Activated CD8-positive, alpha-beta memory T cell treated with anti-CD3 and anti-CD28 coated beads for 48 hours (primary cell): ENCODE data around the gene ANLN.

Experiments used
- DNase-seq, 3 experiments: peaks; one replicate each; pipeline ENCODE4 v3.0.0-alpha.2; 2020; ENCODE audit warnings: low read depth in 2 of 3, low spot score in 2 of 3

Gene ANLN

GRCh38 chr7:36407636-36408550 is 18.2 kb downstream of the ANLN start:
- DNase-seq, result no peak

DNA sequence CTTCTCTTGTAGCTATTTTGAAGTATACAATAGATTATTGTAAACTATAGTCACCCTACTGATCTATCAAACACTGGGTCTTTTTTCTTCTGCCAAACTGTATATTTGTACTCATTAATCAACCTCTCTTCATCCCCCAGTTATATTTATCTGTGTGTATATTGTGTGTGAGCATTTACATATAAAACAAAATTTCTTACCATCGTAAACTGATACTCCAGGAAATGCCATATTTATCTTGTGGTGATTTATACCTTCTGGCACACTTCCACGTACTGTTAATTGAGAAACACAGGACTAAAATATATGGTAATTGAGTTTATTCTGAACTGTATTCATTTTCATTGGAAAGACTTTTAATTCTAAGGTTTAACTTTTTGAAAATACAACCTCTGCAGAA is 18.9 kb downstream of the ANLN start:
- DNase-seq, result no peak

- DNase-seq, result no peak
Measured at GRCh38 chr7:36409180-36409579, 19.5 kb downstream of the ANLN start.

DNA sequence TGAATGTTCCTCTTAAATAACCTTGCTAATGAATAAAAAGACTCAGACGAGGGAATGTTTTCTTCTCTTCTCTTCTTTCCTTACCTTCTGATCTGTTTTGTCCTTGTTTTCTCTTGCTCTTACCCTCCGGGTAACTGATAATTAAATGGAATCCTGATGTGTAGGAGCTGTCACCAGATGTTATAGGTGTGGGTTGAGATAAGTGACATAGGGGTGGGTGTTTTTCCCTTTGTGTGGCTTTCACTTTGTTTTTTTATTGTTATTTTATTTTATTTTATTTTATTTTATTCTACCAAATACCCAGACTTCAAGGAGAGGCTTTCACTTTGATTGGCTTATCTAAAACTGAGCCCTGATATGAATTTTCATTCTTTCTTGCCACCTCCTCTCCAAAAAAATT is 25.5 kb downstream of the ANLN start:
- no peak for DNase-seq

GRCh38 chr7:36416251-36416650 is 26.6 kb downstream of the ANLN start:
- no peak for DNase-seq

DNA sequence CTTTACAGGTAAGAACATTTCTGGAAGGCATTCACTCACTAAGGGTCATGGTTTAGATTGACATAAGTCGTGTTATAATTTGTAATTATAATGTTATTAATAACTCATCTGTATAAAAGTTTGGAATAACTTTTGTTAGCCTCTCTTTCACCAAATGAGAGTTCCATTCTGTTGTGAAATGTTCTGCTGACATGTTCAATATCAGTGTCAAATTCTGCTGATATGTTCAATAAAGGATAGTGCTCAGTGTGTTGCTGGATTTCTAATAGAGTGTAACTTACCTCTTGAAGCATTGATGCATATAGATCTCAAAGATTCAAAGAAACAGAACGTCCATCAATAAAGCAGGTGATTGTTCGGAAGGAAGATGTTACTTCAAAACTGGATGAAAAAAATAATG is 30.6 kb downstream of the ANLN start:
- DNase-seq, result no peak

DNA sequence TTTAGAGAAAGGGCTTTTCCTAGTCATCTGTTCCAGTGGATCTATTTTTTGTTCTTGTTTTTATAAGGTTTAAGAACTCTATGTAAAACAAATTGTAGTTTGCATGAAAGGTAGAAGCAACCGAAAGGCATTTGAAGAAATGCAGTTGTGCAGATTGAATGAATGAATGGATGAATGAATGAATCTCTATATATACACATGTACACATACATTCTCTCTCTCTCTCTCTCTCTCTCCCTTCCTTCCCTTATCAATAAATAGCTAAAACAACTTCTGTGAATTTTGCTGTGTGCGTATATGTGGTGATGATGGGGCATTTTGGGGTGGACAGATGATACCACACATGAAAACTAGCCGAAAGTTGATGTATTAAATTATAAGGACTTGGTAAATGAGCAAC is 32.4 kb downstream of the ANLN start:
- DNase-seq, result no peak

- no peak for DNase-seq
Measured at GRCh38 chr7:36423633-36424032, 34.0 kb downstream of the ANLN start.

DNA sequence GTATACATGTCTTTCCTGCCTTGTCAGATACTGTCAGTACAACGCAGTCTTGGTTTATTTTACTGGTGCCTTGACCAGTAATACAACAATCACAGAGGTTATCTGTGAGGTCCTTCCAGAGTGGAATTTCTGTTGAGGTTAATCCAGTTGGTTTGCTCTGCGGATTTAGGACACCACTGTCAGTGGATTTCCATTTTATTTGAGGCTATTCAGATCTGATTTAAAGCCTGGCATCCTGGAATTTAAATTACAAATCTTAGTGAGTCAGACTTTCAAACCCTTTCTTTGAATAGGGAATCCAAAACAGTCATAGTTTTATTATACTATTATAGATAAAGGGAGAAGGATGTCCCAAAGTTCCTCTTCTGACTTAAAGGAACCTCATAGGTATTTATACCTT is 40.5 kb downstream of the ANLN start:
- no peak for DNase-seq

DNA sequence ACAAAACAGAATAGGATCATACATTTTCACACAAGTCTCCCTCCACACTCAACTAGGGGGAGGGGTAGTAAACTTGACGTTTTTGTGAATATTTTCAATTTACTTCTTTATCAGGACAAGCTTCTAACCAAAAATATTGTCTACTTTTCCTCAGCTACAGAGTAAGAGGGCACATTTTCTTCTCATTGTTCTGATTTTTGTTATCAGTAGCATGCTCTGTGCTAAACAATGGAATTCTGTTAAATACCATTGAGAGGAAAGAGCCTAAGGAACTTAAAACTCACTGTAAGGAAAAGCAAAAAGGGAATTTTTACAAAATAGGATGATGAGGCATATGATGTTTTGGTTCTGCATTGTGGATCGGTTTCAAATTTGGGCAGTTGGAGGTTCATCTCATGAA is 41.2 kb downstream of the ANLN start:
- DNase-seq, result no peak

- no peak for DNase-seq
Measured at GRCh38 chr7:36438211-36438610, 48.5 kb downstream of the ANLN start.

GRCh38 chr7:36439624-36440023 is 50.0 kb downstream of the ANLN start:
- DNase-seq, result no peak

- DNase-seq, result no peak
Measured at GRCh38 chr7:36440880-36441279, 51.2 kb downstream of the ANLN start.

DNA sequence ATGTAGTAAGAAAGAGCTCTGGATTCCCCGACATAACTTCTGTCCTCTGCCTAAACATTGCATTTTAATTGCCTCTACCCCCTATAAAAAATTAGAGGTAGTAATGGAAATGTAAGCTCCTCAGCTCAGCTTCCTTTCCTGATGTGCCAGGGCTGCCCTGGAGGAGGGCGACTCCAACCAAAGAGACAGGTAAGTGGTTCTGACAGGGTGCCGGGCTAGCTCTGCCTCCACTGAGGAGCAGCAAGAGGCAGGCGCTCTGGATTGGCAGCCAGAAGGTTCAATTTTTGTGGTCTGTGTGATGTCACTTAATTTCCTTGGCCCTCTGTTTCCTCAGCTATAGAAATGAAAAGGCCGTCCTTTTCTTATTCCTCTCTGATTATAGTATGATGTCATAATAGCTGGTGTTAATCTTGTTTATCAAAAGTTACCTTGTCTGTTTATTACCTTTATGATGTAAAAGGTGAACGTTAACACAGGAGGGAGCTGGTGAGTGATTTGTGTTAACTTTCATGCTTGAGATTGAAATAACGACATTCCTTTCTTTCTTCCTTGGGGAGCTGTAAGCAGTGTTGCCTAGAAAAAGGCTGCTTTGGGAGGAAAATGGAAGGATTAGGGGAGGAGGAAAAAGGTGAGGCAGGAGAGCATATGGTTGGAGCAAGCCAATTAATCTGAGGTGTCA is 51.8 kb downstream of the ANLN start:
- DNase-seq, result no peak

- DNase-seq, result no peak
Measured at GRCh38 chr7:36448781-36449379, 59.2 kb downstream of the ANLN start.

DNA sequence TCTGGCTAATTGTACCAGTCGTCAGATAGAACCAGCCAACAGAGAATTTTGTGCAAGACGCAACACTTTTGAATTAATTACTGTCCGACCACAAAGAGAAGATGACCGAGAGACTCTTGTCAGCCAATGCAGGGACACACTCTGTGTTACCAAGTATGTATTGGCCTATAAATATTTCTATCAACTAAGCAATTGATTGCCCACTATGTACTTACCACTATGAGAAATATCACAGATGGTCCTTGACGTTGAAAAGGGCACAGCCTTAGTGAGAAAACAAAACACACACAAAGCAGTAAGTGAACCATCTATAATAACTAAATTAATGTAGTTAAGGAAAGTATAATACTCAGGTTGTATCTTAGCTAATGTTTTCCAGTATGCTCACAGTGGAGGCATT is 60.0 kb downstream of the ANLN start:
- no peak for DNase-seq

DNA sequence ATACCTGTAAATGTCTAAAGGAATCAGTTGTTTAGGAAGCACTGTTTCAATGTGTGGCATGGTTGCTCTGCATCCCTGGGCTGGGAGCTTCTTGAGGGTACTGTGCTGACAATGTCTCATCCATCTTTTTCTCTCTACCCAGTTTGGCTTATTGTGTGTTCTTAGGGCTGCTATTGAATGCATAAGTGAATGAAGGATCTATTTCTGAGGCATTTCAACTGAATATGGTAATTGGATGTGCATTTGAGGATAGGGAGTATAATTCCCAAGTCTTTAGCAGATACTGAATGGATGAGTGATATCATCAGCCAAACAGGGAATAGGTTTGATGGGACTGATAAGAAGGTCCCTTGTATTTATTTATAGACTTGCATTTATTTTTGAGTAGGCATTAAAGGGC is 64.1 kb downstream of the ANLN start:
- DNase-seq, result no peak

GRCh38 chr7:36455646-36456045 is 66.0 kb downstream of the ANLN start:
- DNase-seq, result no peak

DNA sequence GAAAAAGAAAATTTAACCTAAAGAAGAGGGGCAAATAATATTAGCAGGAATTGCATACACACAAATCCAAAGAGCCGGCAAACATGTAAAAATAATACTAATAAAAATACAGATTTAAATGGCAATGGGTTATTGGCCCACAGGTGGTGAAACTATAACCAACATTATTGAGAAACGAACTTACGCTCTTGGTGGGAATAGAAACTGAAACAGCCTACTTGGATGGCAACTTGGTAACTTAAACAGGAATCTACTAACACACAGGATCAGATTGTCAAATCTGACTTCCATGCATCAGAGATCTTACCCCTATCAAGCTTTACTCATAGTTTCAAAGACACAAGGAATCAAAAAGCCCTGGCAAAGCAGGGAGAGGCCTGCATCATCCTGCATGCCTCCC is 66.5 kb downstream of the ANLN start:
- no peak for DNase-seq

GRCh38 chr7:36456548-36456947 is 66.9 kb downstream of the ANLN start:
- DNase-seq, result no peak

DNA sequence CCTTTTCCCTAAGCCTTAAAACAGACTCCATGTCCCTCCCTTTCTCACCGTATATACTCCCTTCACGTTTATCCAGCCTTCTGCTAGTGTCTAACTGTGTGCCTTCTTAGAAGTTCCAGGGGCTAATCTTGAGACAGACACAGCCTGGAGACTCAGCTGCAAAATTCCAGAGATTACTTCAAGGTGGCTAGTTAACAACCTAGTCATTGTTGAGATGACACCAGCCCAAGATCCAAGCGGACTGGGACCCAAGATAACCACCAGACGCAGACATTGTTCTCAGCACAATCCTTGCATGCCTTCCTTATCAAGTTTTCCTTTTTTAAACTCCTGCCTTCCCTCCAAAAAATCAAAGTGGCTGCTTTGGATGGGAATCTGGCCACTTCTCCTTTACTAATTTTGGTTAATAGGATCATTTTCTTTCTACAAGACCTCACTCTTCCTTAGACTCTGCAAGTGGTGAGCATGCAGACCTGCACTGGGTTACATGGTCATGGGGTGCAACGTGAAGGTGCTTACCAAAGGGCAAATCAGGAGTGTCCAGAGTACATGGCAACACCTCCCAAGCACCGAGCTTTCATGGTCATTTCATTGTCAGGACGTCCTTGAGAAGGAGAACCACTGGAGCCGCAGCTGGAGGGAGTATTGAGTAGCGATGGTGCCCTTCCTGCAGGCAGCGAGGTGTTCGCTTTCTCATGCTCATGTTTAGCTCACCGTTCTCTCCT is 69.7 kb downstream of the ANLN start:
- no peak for DNase-seq
